Mucosa of gallbladder (tissue), 1 donor: ENCODE measurements around the gene RUBCN. TPM values are rescaled to one million over a fixed set of nuclear protein-coding genes. Genes with fewer than 3 reads are reported as not detected.

ENCODE experiments used
- total RNA-seq: library from RNA; stranded (reverse); gene quantifications from one replicate; pipeline ENCODE4 v1.2.1, GENCODE V29; 2021
- donor health status: DM: no; HTN: no; CAD: no.

The RUBCN gene
- total RNA-seq, 1 donor from 2014 or later = 29.3 TPM

Other genes starting within 250 kb of the RUBCN start
- gene BDH1, start 180.9 kb downstream of the RUBCN start, total RNA-seq = 62.8 TPM
- 54.6 TPM for gene FYTTD1, start 13.0 kb upstream of the RUBCN start, total RNA-seq
- gene LRCH3, start 54.4 kb upstream of the RUBCN start, total RNA-seq = 54.0 TPM
- gene RPL35A, start 213.3 kb upstream of the RUBCN start, total RNA-seq = 625 TPM
- 8.1 TPM for gene LMLN, start 223.3 kb upstream of the RUBCN start, total RNA-seq